ENCODE results near the gene NUP62. TPM values are rescaled to one million over a fixed set of nuclear protein-coding genes. Genes with fewer than 3 reads are reported as not detected.

The NUP62 gene
- polyA plus RNA-seq, 1 donor (not counting 4 experiments of a cell fraction or from before 2014, with no cell fraction given): 12.9 TPM

- H3K27ac ChIP-seq (ENCODE audit: control insufficient read depth, insufficient read depth, low read length): no peak overlapping the region
- no peaks in the 10 kb centered on the region for H3K79me2 ChIP-seq (ENCODE audit: control insufficient read depth, insufficient read depth, low read length)
- no peak overlapping the region for H3K4me2 ChIP-seq (ENCODE audit: control insufficient read depth, extremely low read depth, insufficient read depth, low read depth, low read length)
- FAIRE-seq (no peak), DNase-seq (ENCODE audit: low read depth, low spot score) (no peak)
- H4K20me1 ChIP-seq (ENCODE audit: control insufficient read depth, extremely low read depth, insufficient read depth, low read length): no peaks in the 10 kb centered on the region
- no peak overlapping the region for H3K9ac ChIP-seq (ENCODE audit: control insufficient read depth, extremely low read depth, insufficient read depth, low read length)
- no peaks in the 10 kb centered on the region for H3K4me1 ChIP-seq (ENCODE audit: control insufficient read depth, extremely low read depth, insufficient read depth, low read length)
- H3K27me3 ChIP-seq (ENCODE audit: control insufficient read depth, extremely low read depth, insufficient read depth, low read length): no peaks in the 10 kb centered on the region
- H3K4me3 ChIP-seq (ENCODE audit: control insufficient read depth in 2 of 3, extremely low read depth in 1 of 3, insufficient read depth in 2 of 3, low read depth in 1 of 3, low read length in 3 of 3): no peak overlapping the region
- no peaks in the 10 kb centered on the region for H3K36me3 ChIP-seq (ENCODE audit: control insufficient read depth in 2 of 2, extremely low read depth in 1 of 2, insufficient read depth in 2 of 2, low read length in 2 of 2)
- dilution Hi-C loops (cut with MboI; ENCODE audit: extremely low pct_ligation_motif_present, low sequenced_read_pairs): no loop called here
- TF ChIP-seq EZH2 (IDR thresholded peaks at IDR 0.05; ENCODE audit: low read length): no peak
- no peak for TF ChIP-seq CTCF (optimal IDR thresholded peaks at IDR 0.05 in 1 of 3, IDR thresholded peaks at IDR 0.05 in 1 of 3, conservative IDR thresholded peaks at IDR 0.05 in 1 of 3; ENCODE audit: extremely low read depth in 1 of 3, insufficient read depth in 2 of 3, low read length in 3 of 3)
- H2AFZ ChIP-seq (ENCODE audit: control insufficient read depth, low read length): no peak overlapping the region
- H3K9me1 ChIP-seq (ENCODE audit: control insufficient read depth, extremely low read depth, insufficient read depth, low read length): no peaks in the 10 kb centered on the region
- H3K9me3 ChIP-seq (ENCODE audit: control insufficient read depth, low read depth, low read length): no peaks in the 10 kb centered on the region
These were observed 47.2 kb upstream of the NUP62 start for GRCh38 chr19:49976496-49976895.

- Histone ChIP-seq H3K36me3 (ENCODE audit: control insufficient read depth in 2 of 2, extremely low read depth in 1 of 2, insufficient read depth in 2 of 2, low read length in 2 of 2) (no peaks in the 10 kb centered on the region), H3K9ac (ENCODE audit: control insufficient read depth, extremely low read depth, insufficient read depth, low read length) (no peak overlapping the region), H3K79me2 (ENCODE audit: control insufficient read depth, insufficient read depth, low read length) (no peaks in the 10 kb centered on the region), H3K4me2 (ENCODE audit: control insufficient read depth, extremely low read depth, insufficient read depth, low read depth, low read length) (no peak overlapping the region), H4K20me1 (ENCODE audit: control insufficient read depth, extremely low read depth, insufficient read depth, low read length) (no peaks in the 10 kb centered on the region), H3K27me3 (ENCODE audit: control insufficient read depth, extremely low read depth, insufficient read depth, low read length) (no peaks in the 10 kb centered on the region), H3K9me1 (ENCODE audit: control insufficient read depth, extremely low read depth, insufficient read depth, low read length) (no peaks in the 10 kb centered on the region), H3K4me3 (ENCODE audit: control insufficient read depth in 2 of 3, extremely low read depth in 1 of 3, insufficient read depth in 2 of 3, low read depth in 1 of 3, low read length in 3 of 3) (no peak overlapping the region), H2AFZ (ENCODE audit: control insufficient read depth, low read length) (no peak overlapping the region), H3K27ac (ENCODE audit: control insufficient read depth, insufficient read depth, low read length) (no peak overlapping the region), H3K4me1 (ENCODE audit: control insufficient read depth, extremely low read depth, insufficient read depth, low read length) (no peaks in the 10 kb centered on the region), H3K9me3 (ENCODE audit: control insufficient read depth, low read depth, low read length) (no peaks in the 10 kb centered on the region)
- dilution Hi-C loops (cut with MboI; ENCODE audit: extremely low pct_ligation_motif_present, low sequenced_read_pairs): no loop called here
- DNase-seq (ENCODE audit: low read depth, low spot score) (no peak), FAIRE-seq (no peak)
- TF ChIP-seq CTCF (optimal IDR thresholded peaks at IDR 0.05 in 1 of 3, IDR thresholded peaks at IDR 0.05 in 1 of 3, conservative IDR thresholded peaks at IDR 0.05 in 1 of 3; ENCODE audit: extremely low read depth in 1 of 3, insufficient read depth in 2 of 3, low read length in 3 of 3): no peak
- no peak for TF ChIP-seq EZH2 (IDR thresholded peaks at IDR 0.05; ENCODE audit: low read length)
These were observed 45.7 kb upstream of the NUP62 start for GRCh38 chr19:49975051-49975450.

Measured in keratinocyte (primary cell).